HEK293 (cell line): Measurements from ENCODE around the gene DEF6.

Experiments
- CTCF ChIA-PET: fragments of 350-600 bp; formaldehyde crosslinking; extraction: SDS; loops from one replicate; lab custom pipeline; 2021; ENCODE audit warnings: antibody characterized with exemption; lab: Yijun Ruan, JAX
- POLR2A ChIA-PET: fragments of 300-600 bp; formaldehyde crosslinking; extraction: SDS; loops from one replicate; lab custom pipeline; 2020; ENCODE audit warnings: antibody characterized with exemption, inconsistent platforms; lab: Yijun Ruan, JAX
- H3K27ac ChIP-seq: fragments of 200-500 bp; sonication (Bioruptor generic); 2 replicates; pipeline ENCODE4 v1.5.1; 2014; ENCODE audit warnings: low read depth, low read length, control low read depth, inconsistent platforms; ENCODE audit errors: extremely low read depth
- H3K36me3 ChIP-seq, 2 experiments: fragments of 200-500 bp in 1 of 2; sonication (Bioruptor generic) in 1 of 2; 1 replicate in 1 of 2; 2 replicates in 1 of 2; pipeline ENCODE4 v1.5.1; 2014 to 2017; ENCODE audit warnings: inconsistent platforms in 2 of 2, low read length in 2 of 2; ENCODE audit not compliant: control insufficient read depth in 2 of 2, insufficient read depth in 1 of 2
- H3K4me1 ChIP-seq: fragments of 200-500 bp; sonication (Bioruptor generic); 2 replicates; pipeline ENCODE4 v1.5.1; 2014; ENCODE audit warnings: mild to moderate bottlenecking, low read length, inconsistent platforms; ENCODE audit not compliant: control insufficient read depth, insufficient read depth
- H3K4me3 ChIP-seq: 2 replicates; pipeline ENCODE4 v1.5.1; 2011; ENCODE audit warnings: low read depth, mild to moderate bottlenecking, control low read depth, low read length, moderate library complexity
- H3K9me3 ChIP-seq: fragments of 200-500 bp; sonication (Bioruptor generic); 2 replicates; pipeline ENCODE4 v1.5.1; 2014; ENCODE audit warnings: low read depth, low read length, inconsistent platforms; ENCODE audit not compliant: control insufficient read depth, insufficient read depth
- GLI4 ChIP-seq: fragments of 450-650 bp; formaldehyde crosslinking; IDR thresholded peaks from 2 replicates; pipeline ENCODE4 v1.5.1; 2016; ENCODE audit warnings: missing biosample characterization, missing genetic modification characterization
- SCRT2 ChIP-seq: fragments of 450-650 bp; formaldehyde crosslinking; IDR thresholded peaks from 2 replicates; pipeline ENCODE4 v1.5.1; 2016; ENCODE audit warnings: missing biosample characterization, missing genetic modification characterization
- ZBTB10 ChIP-seq: fragments of 450-650 bp; formaldehyde crosslinking; IDR thresholded peaks from 2 replicates; pipeline ENCODE4 v1.5.1; 2016; ENCODE audit warnings: missing biosample characterization, missing genetic modification characterization
- ZNF24 ChIP-seq: fragments of 450-650 bp; formaldehyde crosslinking; IDR thresholded peaks from 2 replicates; pipeline ENCODE4 v1.5.1; 2016; ENCODE audit warnings: missing biosample characterization, missing genetic modification characterization
- ZNF302 ChIP-seq: fragments of 450-650 bp; formaldehyde crosslinking; IDR thresholded peaks from 2 replicates; pipeline ENCODE4 v1.5.1; 2016; ENCODE audit warnings: missing biosample characterization, missing genetic modification characterization, low read depth
- ZNF335 ChIP-seq: fragments of 450-650 bp; formaldehyde crosslinking; conservative IDR thresholded peaks from 2 replicates; pipeline ENCODE4 v1.5.1; 2016; ENCODE audit warnings: missing biosample characterization, missing genetic modification characterization
- ZNF37A ChIP-seq: fragments of 450-650 bp; IDR thresholded peaks from 2 replicates; pipeline ENCODE4 v1.5.1; 2018; ENCODE audit warnings: missing biosample characterization, missing genetic modification characterization
- ZNF513 ChIP-seq: fragments of 450-650 bp; IDR thresholded peaks from 2 replicates; pipeline ENCODE4 v1.5.1; 2018; ENCODE audit warnings: missing biosample characterization, missing genetic modification characterization
- ZNF555 ChIP-seq: fragments of 450-650 bp; formaldehyde crosslinking; conservative IDR thresholded peaks from 2 replicates; pipeline ENCODE4 v1.5.1; 2017; ENCODE audit warnings: missing biosample characterization, mild to moderate bottlenecking, missing genetic modification characterization, inconsistent platforms
- ZNF580 ChIP-seq: fragments of 450-650 bp; formaldehyde crosslinking; IDR thresholded peaks from 2 replicates; pipeline ENCODE4 v1.5.1; 2016; ENCODE audit warnings: missing biosample characterization, missing genetic modification characterization
- ZNF677 ChIP-seq: fragments of 450-650 bp; IDR thresholded peaks from 2 replicates; pipeline ENCODE4 v1.5.0; 2018; ENCODE audit warnings: missing biosample characterization, mild to moderate bottlenecking, missing genetic modification characterization, moderate library complexity

The DEF6 gene

GRCh38 chr6:35273822-35274559 lies 23.6 kb upstream of the DEF6 start:
- no peaks in the 10 kb centered on the region for H3K4me1 ChIP-seq
- H3K9me3 ChIP-seq, result no peaks in the 10 kb centered on the region
- no peak overlapping the region for H3K4me3 ChIP-seq
- no peak overlapping the region for H3K27ac ChIP-seq
- no peak for TF ChIP-seq ZNF555 (tag by site-specific recombination)
- TF ChIP-seq SCRT2 (tag by site-specific recombination), result peak; percentile 48
- TF ChIP-seq ZNF513 (tag by site-specific recombination), result peak; percentile 81
- TF ChIP-seq, all 188 proteins: peak for 2
- ChIA-PET POLR2A (interaction anchor here (1.6 kb wide), 1 partner anchor 15 kb away, joined by 5 read pairs; the partner anchor contains the start of gene ZNF76), CTCF (interaction anchor here (0.6 to 1.4 kb wide), 3 partner anchors 13 to 194 kb away, joined by 3 to 4 read pairs (median 4); no protein-coding TSS in a partner anchor)
- H3K36me3 ChIP-seq, result no peaks in the 10 kb centered on the region; a peak in 1 of 3 replicates

GRCh38 chr6:35275744-35276260 lies 21.8 kb upstream of the DEF6 start:
- ChIA-PET POLR2A (interaction anchor here (0.6 to 1.6 kb wide), 3 partner anchors 16 to 1497 kb away, joined by 3 to 5 read pairs (median 4); partner anchors contain the start of gene ZNF76), CTCF (interaction anchor here (1.0 kb wide), 1 partner anchor 18 kb away, joined by 4 read pairs; no protein-coding TSS in a partner anchor)
- TF ChIP-seq ZNF37A (tag by site-specific recombination), result no peak
- TF ChIP-seq ZNF24 (tag by site-specific recombination), result 0 out of 2 replicates have a peak, but pooled peaks have one; percentile 28
- TF ChIP-seq ZNF580 (tag by site-specific recombination), result 0 out of 2 replicates have a peak, but pooled peaks have one; percentile 12
- Histone ChIP-seq H3K4me1 (peaks cover 9% of the 10 kb centered on the region), H3K9me3 (no peaks in the 10 kb centered on the region), H3K4me3 (no peak overlapping the region), H3K27ac (no peak overlapping the region), H3K36me3 (no peaks in the 10 kb centered on the region; a peak in 1 of 3 replicates)

DNA sequence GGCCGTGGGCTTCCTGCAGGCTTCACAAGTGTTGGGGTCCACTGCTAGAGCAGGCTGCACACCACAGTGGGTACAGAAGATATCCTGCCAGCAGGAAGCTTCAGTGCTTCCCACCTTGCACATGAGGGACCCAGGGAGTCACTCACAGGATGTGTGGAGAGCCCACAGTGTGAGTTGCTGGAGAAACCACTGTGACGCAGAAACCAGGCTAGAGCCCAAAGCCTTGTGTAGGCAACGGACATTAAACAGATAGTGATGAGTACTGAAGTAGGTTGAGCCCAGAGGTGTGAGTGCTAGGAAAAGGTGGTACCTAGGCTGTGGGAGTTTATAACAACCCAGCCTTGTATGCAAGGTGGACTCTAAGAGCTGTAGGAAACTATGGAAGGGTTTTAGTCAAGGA lies 18.9 kb upstream of the DEF6 start:
- ChIA-PET POLR2A (interaction anchor here (0.7 to 3.2 kb wide), 2 partner anchors 19 to 52 kb away, joined by 3 to 23 read pairs; partner anchors contain the start of gene ZNF76), CTCF (interaction anchor here (1.2 to 1.5 kb wide), 2 partner anchors 15 to 37 kb away, joined by 3 to 4 read pairs; no protein-coding TSS in a partner anchor)

More for the DNA sequence above, 18.9 kb upstream of the DEF6 start:
- peaks cover 14 to 21% of the 10 kb centered on the region in 2 experiments; a peak in 2 of 3 replicates for H3K36me3 ChIP-seq
- H3K9me3 ChIP-seq, result no peaks in the 10 kb centered on the region
- no peak overlapping the region for H3K27ac ChIP-seq
- no peak overlapping the region for H3K4me3 ChIP-seq
- peaks cover 14% of the 10 kb centered on the region for H3K4me1 ChIP-seq
- TF ChIP-seq GLI4 (tag by site-specific recombination) (no peak), ZNF335 (tag by site-specific recombination) (no peak), ZNF677 (tag by site-specific recombination) (no peak), ZNF302 (tag by site-specific recombination) (no peak), ZBTB10 (tag by site-specific recombination) (no peak)
